ENCODE measurements around the gene PDS5B. TPM values are rescaled to one million over a fixed set of nuclear protein-coding genes. Genes with fewer than 3 reads are reported as not detected.

Gene PDS5B
- total and polyA plus RNA-seq, 2 of the 8 experiments (the other 6 are each of a cell fraction or from before 2014, with no cell fraction given) = 5.5 to 54.6 TPM

DNA sequence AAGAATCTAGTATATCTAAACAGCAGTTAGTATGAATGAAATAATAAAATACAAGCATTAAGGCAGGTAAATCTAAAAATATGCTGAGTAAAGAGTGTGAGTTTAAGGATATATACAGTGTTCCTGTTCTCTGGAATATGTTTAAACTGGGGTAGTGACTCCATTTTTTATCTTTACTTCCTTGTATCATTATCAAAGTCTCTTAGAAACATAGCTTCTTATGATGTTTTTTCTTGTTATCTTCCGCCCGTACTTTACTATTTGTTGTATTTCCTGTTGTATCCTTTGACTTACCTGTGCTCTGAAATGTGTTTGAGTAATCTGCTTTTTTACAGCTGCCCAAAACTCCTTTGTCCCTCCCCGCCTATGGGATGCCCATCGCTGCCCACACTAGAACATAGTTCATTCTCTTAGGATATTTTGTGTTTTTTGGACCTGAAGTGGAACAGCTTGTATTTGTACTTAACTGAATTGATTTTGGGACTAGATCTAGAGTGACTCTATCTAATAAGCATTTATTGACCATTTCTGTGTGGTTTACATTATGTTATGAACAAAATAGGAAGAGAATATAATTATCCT lies 80.8 kb downstream of the PDS5B start:
- FAIRE-seq (no peak), DNase-seq (ENCODE audit: low read depth in 1 of 2, low spot score in 2 of 2) (no peak)
- H2BK20ac ChIP-seq (ENCODE audit: low read length) = no peak overlapping the region
- H3K56ac ChIP-seq (replicated peaks; ENCODE audit: insufficient read length, low read depth, low read length) = no peak overlapping the region
- no peaks in the 10 kb centered on the region for H3K9me3 ChIP-seq (ENCODE audit: insufficient read depth in 2 of 2, low read depth in 1 of 2, low read length in 1 of 2)
- H2BK15ac ChIP-seq (ENCODE audit: low read length) = no peak overlapping the region
- no peak overlapping the region for H2AFZ ChIP-seq (ENCODE audit: low read length)
- no peaks in the 10 kb centered on the region for H3K27me3 ChIP-seq (replicated peaks in 1 of 4; ENCODE audit: control insufficient read depth in 3 of 4, extremely low read depth in 1 of 4, insufficient read depth in 3 of 4, low read length in 3 of 4)
- H3K27ac ChIP-seq (ENCODE audit: low read depth, low read length) = no peak overlapping the region
- no peak overlapping the region for H3K23ac ChIP-seq (ENCODE audit: insufficient read length)
- TF ChIP-seq TAF1 (IDR thresholded peaks at IDR 0.05; ENCODE audit: low read depth, low read length) = no peak
- TF ChIP-seq SUZ12 (IDR thresholded peaks at IDR 0.05; ENCODE audit: low read length) = no peak
- no peak for TF ChIP-seq TAF7 (optimal IDR thresholded peaks at IDR 0.05; ENCODE audit: borderline replicate concordance, low read depth, low read length)
- no peak for TF ChIP-seq KDM4A (IDR thresholded peaks at IDR 0.05; ENCODE audit: low read depth, low read length, severe bottlenecking)
- TF ChIP-seq POU5F1 (IDR thresholded peaks at IDR 0.05; ENCODE audit: low read depth, low read length) = no peak
- TF ChIP-seq RXRA (IDR thresholded peaks at IDR 0.05; ENCODE audit: insufficient read depth, low read depth, low read length) = no peak
- TF ChIP-seq HDAC6 (IDR thresholded peaks at IDR 0.05; ENCODE audit: low read depth, low read length) = no peak
- no peak for TF ChIP-seq ATF2 (IDR thresholded peaks at IDR 0.05; ENCODE audit: low read length)
- no peak for TF ChIP-seq SP4 (IDR thresholded peaks at IDR 0.05; ENCODE audit: low read length)
- no peak for TF ChIP-seq BACH1 (IDR thresholded peaks at IDR 0.05; ENCODE audit: low read length)
- no peak overlapping the region for H3K14ac ChIP-seq (ENCODE audit: insufficient read length)
- no peak overlapping the region for H2BK5ac ChIP-seq (ENCODE audit: low read depth, low read length)
- WGBS, 2 experiments (ENCODE audit: extremely low coverage in 1 of 2, insufficient coverage in 1 of 2, insufficient read length in 1 of 2, insufficient replicate concordance in 2 of 2, low coverage in 1 of 2, low lambda C conversion rate in 2 of 2, missing lambda C conversion rate in 1 of 2) = 88% methylated on average over 4 of the region's 4 CpGs; no CpG with 5 or more reads in 1 of the 2 experiments
- H3K79me1 ChIP-seq (ENCODE audit: low read depth, low read length) = no peaks in the 10 kb centered on the region
- no peak overlapping the region for H3K9ac ChIP-seq (replicated peaks in 1 of 4; ENCODE audit: extremely low read depth in 1 of 4, low read depth in 3 of 4, low read length in 3 of 4)
- H4K5ac ChIP-seq (ENCODE audit: insufficient read length, low read depth, low read length) = no peak overlapping the region
- no peaks in the 10 kb centered on the region for H3K23me2 ChIP-seq (ENCODE audit: low read depth, low read length)
- H4K20me1 ChIP-seq (replicated peaks in 1 of 2; ENCODE audit: control insufficient read depth in 1 of 2, insufficient read depth in 2 of 2, low read length in 2 of 2) = no peaks in the 10 kb centered on the region
- H3K4me2 ChIP-seq (ENCODE audit: insufficient read depth in 1 of 2, low read depth in 2 of 2, low read length in 2 of 2) = no peak overlapping the region
- CTCF ChIA-PET (ENCODE audit: partially characterized antibody) = interaction anchor here (0.5 to 1.6 kb wide), 6 partner anchors 9 to 394 kb away, joined by 3 to 7 read pairs (median 4); no protein-coding TSS in a partner anchor
- H4K91ac ChIP-seq (replicated peaks; ENCODE audit: insufficient read length, low read length) = no peak overlapping the region
- no peaks in the 10 kb centered on the region for H3K4me1 ChIP-seq (replicated peaks in 1 of 4; ENCODE audit: control insufficient read depth in 3 of 4, insufficient read depth in 4 of 4, low read length in 3 of 4)
- H2BK120ac ChIP-seq (replicated peaks; ENCODE audit: low read depth, low read length) = no peak overlapping the region
- no peak overlapping the region for H3K18ac ChIP-seq (ENCODE audit: extremely low read depth, low read length)
- no peak overlapping the region for H3K4me3 ChIP-seq (ENCODE audit: extremely low read depth in 1 of 4, insufficient read depth in 2 of 4, low read depth in 3 of 4, low read length in 4 of 4)
- H3K4ac ChIP-seq (replicated peaks; ENCODE audit: insufficient read length, low read depth, low read length) = no peak overlapping the region
- H2BK12ac ChIP-seq (ENCODE audit: low read depth, low read length) = no peak overlapping the region
- no peaks in the 10 kb centered on the region for H3K36me3 ChIP-seq (ENCODE audit: control insufficient read depth in 2 of 4, insufficient read depth in 4 of 4, low read length in 3 of 4)
- no peak overlapping the region for H4K8ac ChIP-seq (ENCODE audit: extremely low read depth, insufficient read depth, low read length)
- H3K79me2 ChIP-seq (ENCODE audit: control insufficient read depth in 1 of 2, insufficient read depth in 2 of 2, low read length in 2 of 2) = no peaks in the 10 kb centered on the region
- POLR2A ChIA-PET (ENCODE audit: partially characterized antibody) = no interaction called here
- H2AK5ac ChIP-seq (ENCODE audit: low read depth, low read length) = no peak overlapping the region

All from H1 (cell line).